PC-3 (cell line): ENCODE data around the gene PIK3R2.

ENCODE experiments used
- CTCF ChIP-seq: fragments of 300-600 bp; sonication (generic); conservative IDR thresholded peaks from 2 replicates; pipeline ENCODE4 v1.5.1; 2017; ENCODE audit warnings: antibody characterized with exemption, low read depth, mild to moderate bottlenecking, low read length
- EZH2 ChIP-seq: fragments of 300-600 bp; sonication (generic); IDR thresholded peaks from one replicate; pipeline ENCODE4 v1.6.1; 2017; ENCODE audit warnings: antibody characterized with exemption, mild to moderate bottlenecking, low read length; ENCODE audit not compliant: unreplicated experiment

DNA sequence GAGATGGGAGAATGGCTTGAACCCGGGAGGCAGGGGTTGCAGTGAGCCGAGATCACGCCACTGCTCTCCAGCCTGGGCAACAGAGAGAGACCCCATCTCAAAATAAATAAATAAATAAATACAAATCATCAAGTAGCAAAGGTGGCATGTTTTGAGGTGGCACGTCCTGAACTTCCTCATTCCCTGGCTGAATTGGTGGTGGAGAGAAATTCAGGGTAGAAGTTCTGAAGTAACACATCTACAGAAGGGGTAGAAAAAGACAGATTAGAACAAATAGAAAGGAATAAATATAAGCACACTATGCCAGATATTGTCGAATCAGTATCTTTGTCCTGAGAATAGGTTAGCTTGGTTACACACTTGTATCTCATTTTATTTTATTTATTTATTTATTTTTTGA, 27.0 kb downstream of the PIK3R2 start:
- no peak for TF ChIP-seq CTCF
- no peak for TF ChIP-seq EZH2
